ENCODE results near the gene H19. TPM values are rescaled to one million over a fixed set of nuclear protein-coding genes. Genes with fewer than 3 reads are reported as not detected.

H19 gene
- total and polyA plus RNA-seq, 12 donors: 338 to 22,690 (median 2,698) TPM

DNA sequence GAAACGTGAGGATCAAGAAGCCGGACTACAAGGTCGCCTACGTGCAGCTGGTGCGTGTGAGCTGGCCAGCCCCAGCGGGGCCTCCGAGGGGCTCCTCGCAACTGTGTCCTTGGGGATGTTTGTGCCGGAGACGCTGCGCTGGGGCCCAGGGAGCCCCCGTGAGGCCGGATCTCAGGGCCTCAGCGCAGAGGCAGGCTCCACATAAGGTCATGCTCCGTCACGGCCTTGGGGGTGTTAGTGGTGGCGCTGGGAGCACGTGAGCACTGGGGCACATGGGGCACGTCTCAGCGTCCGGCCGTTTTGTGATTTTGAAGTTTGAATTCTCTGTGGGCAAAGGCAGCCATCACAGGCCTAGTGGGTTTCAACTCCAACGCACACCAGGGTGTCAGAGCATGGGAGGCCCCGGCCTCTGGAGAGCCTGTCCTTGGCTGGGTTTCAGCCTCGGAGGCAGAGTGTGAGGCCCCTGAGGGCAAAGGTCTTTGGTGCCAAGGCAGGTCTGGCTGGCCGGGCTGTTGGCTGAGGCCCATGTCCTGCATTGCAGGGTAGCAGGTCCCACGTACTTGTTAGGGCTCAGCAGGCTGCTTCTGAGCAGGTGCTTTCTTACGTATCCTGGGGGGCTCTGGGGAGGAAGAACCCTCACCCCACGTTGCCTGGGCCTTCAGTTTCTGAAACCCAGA lies 44.7 kb downstream of the H19 start:
- H3K36me3 ChIP-seq (replicated peaks in 1 of 2): no peaks in the 10 kb centered on the region
- no peaks in the 10 kb centered on the region for H3K27me3 ChIP-seq
- WGBS, 4 donors: no CpG with 5 or more reads among the region's 29 CpGs
- intact Hi-C loops (cut with DNase I): no loop called here
- TF ChIP-seq, protein P1, sequence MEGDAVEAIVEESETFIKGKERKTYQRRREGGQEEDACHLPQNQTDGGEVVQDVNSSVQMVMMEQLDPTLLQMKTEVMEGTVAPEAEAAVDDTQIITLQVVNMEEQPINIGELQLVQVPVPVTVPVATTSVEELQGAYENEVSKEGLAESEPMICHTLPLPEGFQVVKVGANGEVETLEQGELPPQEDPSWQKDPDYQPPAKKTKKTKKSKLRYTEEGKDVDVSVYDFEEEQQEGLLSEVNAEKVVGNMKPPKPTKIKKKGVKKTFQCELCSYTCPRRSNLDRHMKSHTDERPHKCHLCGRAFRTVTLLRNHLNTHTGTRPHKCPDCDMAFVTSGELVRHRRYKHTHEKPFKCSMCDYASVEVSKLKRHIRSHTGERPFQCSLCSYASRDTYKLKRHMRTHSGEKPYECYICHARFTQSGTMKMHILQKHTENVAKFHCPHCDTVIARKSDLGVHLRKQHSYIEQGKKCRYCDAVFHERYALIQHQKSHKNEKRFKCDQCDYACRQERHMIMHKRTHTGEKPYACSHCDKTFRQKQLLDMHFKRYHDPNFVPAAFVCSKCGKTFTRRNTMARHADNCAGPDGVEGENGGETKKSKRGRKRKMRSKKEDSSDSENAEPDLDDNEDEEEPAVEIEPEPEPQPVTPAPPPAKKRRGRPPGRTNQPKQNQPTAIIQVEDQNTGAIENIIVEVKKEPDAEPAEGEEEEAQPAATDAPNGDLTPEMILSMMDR (IDR thresholded peaks at IDR 0.05): no peak
- no peak for TF ChIP-seq POLR2A (IDR thresholded peaks at IDR 0.05)
- peak in 3 of 7 donors; percentile 5 to 53 (median 11) for DNase-seq
- no peaks in the 10 kb centered on the region for H3K9me3 ChIP-seq (replicated peaks in 1 of 3)
- H3K4me1 ChIP-seq (replicated peaks in 1 of 2): no peaks in the 10 kb centered on the region
- H3K4me3 ChIP-seq: no peak overlapping the region
- H3K27ac ChIP-seq: peak overlapping the region in 2 of 5 donors; percentile 67 to 72

DNA sequence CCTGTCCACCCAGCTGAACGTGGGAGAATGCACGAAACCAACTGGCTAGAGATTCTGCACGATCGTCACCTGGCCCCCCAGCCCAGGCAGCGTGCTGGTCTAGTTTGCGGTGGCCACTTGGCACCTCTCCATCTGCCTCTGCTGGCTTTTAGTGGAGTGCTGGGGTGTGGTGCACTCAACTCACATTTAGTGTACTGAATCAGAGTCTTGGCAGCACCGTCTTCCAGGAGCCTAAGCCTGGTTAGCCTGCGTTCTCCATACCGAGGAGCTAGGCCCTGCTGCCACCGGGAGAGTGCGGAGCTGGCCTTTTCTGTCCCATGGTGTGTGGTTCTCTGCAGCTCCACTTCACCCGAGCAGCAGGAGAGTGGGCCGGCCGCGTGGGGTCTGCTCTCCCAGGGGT lies 47.7 kb downstream of the H19 start:
- Histone ChIP-seq H3K9me3 (replicated peaks in 1 of 3) (no peaks in the 10 kb centered on the region), H3K4me3 (no peak overlapping the region), H3K27me3 (no peaks in the 10 kb centered on the region), H3K4me1 (replicated peaks in 1 of 2) (no peaks in the 10 kb centered on the region), H3K36me3 (replicated peaks in 1 of 2) (no peaks in the 10 kb centered on the region), H3K27ac (no peak overlapping the region)
- WGBS, 4 donors: no CpG with 5 or more reads among the region's 15 CpGs
- TF ChIP-seq, protein P1 (IDR thresholded peaks at IDR 0.05): no peak
- TF ChIP-seq POLR2A (IDR thresholded peaks at IDR 0.05): no peak
- DNase-seq: no peak
- intact Hi-C loops (cut with DNase I): loop anchor here in 1 of 2 donors (10.0 kb wide), 1 partner anchor 55 kb away; the partner anchor contains the start of gene PRR33

DNA sequence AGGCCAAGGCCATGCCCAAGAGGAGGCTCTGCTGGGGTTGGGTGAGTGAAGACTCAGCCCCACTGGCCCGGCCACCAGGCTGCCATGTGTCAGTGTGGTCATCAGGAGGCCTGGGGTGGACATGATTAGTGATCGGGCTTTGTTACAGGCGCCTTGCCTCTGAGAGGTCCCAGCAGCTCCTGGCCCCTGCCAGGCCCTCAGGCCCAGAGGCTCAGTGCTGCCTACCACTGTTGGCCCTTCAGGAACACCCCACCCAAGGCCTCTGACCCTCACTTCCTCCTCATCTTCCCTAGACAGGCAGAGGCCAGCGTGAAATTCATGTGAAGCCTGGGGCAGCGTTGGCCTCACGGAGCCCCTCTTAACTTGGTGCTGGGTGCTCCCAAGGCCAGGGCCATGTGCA lies 48.3 kb downstream of the H19 start:
- DNase-seq: peak in 1 of 7 donors; percentile 2

DNA sequence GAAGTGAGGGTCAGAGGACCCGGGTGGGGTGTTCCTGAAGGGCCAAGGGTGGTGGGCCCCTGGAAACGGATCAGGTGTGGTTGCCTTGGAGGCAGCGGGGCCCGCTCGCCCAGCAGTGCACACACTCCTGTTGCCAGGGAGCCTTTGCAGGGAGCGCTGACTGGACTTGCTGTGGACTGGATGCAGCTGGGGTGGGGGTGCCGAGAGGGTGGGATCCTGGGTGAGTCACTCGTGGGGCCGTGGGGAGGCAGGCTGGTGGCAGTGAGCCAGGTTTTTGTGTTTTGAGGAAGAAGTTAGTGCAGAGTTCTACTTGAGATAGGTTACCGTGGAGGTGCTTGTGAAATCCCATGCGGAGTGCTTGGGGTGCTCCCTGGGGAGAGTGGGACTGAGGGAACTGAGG lies 49.3 kb downstream of the H19 start:
- peak in 3 of 7 donors; percentile 35 to 72 (median 56) for DNase-seq
- no peaks in the 10 kb centered on the region for H3K27me3 ChIP-seq
- H3K36me3 ChIP-seq (replicated peaks in 1 of 2): no peaks in the 10 kb centered on the region
- no peaks in the 10 kb centered on the region for H3K4me1 ChIP-seq (replicated peaks in 1 of 2)
- no peak for TF ChIP-seq POLR2A (IDR thresholded peaks at IDR 0.05)
- TF ChIP-seq, protein P1 (IDR thresholded peaks at IDR 0.05): no peak
- H3K27ac ChIP-seq: no peak overlapping the region
- no CpG with 5 or more reads among the region's 11 CpGs for WGBS, 4 donors
- intact Hi-C loops (cut with DNase I): loop anchor here in 1 of 2 donors (10.0 kb wide), 1 partner anchor 54 kb away; the partner anchor contains the start of gene PRR33
- no peaks in the 10 kb centered on the region for H3K9me3 ChIP-seq (replicated peaks in 1 of 3)
- no peak overlapping the region for H3K4me3 ChIP-seq

More for the DNA sequence above, 48.3 kb downstream of the H19 start:
- H3K4me3 ChIP-seq: no peak overlapping the region
- WGBS, 4 donors: no CpG with 5 or more reads among the region's 6 CpGs
- no peaks in the 10 kb centered on the region for H3K4me1 ChIP-seq (replicated peaks in 1 of 2)
- no peaks in the 10 kb centered on the region for H3K9me3 ChIP-seq (replicated peaks in 1 of 3)
- intact Hi-C loops (cut with DNase I): loop anchor here in 1 of 2 donors (10.0 kb wide), 1 partner anchor 55 kb away; the partner anchor contains the start of gene PRR33
- H3K36me3 ChIP-seq (replicated peaks in 1 of 2): no peaks in the 10 kb centered on the region
- no peak overlapping the region for H3K27ac ChIP-seq
- no peaks in the 10 kb centered on the region for H3K27me3 ChIP-seq
- TF ChIP-seq, protein P1 (IDR thresholded peaks at IDR 0.05): no peak
- TF ChIP-seq POLR2A (IDR thresholded peaks at IDR 0.05): no peak
